Natural killer cell treated with Interleukin-12 subunit alpha and Interleukin-12 subunit beta and Interleukin-15 and Interleukin-18, amount 100 ng/mL, for 72 hours (primary cell): ENCODE results near the gene CLPSL2. TPM values are rescaled to one million over a fixed set of nuclear protein-coding genes. Genes with fewer than 3 reads are reported as not detected.

Experiments used
- ATAC-seq, 2 donors: fragments of 150-1000 bp; cut with Tn5 transposase in 1 of 2; sonication (Bioruptor Pico), chemical (Tn5 transposase) in 1 of 2; 2 replicates each; pipeline ENCODE4 v1.10.0; 2021
- DNase-seq: peaks from one replicate; pipeline ENCODE4 v3.0.0; 2022; ENCODE audit warnings: low spot score
- H3K27ac Mint-ChIP-seq, 2 donors: 1 replicate in 1 of 2; 2 replicates in 1 of 2; pipeline ENCODE4 v1.8.0; 2022; ENCODE audit warnings: mixed read lengths in 2 of 2, mild to moderate bottlenecking in 1 of 2, moderate library complexity in 1 of 2
- H3K27me3 Mint-ChIP-seq, 2 donors: 1 replicate in 1 of 2; 2 replicates in 1 of 2; pipeline ENCODE4 v1.8.0; 2022; ENCODE audit warnings: mixed read lengths in 2 of 2
- H3K36me3 Mint-ChIP-seq: one replicate; pipeline ENCODE4 v1.8.0; 2022; ENCODE audit warnings: mixed read lengths
- H3K4me1 Mint-ChIP-seq, 2 donors: 1 replicate in 1 of 2; 2 replicates in 1 of 2; pipeline ENCODE4 v1.8.0; 2022; ENCODE audit warnings: low read depth in 2 of 2, mixed read lengths in 2 of 2, mild to moderate bottlenecking in 1 of 2
- H3K4me3 Mint-ChIP-seq: one replicate; pipeline ENCODE4 v1.8.0; 2022; ENCODE audit warnings: mixed read lengths
- H3K9me3 Mint-ChIP-seq: 2 replicates; pipeline ENCODE4 v1.8.0; 2022; ENCODE audit warnings: mixed read lengths
- total RNA-seq, 2 donors: library from RNA; stranded (reverse); gene quantifications; one replicate each; pipeline ENCODE4 v1.2.3, GENCODE V29; 2022

Gene CLPSL2
- total RNA-seq, 2 donors from 2014 or later = not detected

- peak; percentile 37 to 62 for ATAC-seq
- H3K27ac Mint-ChIP-seq = no peak overlapping the region
- no peaks in the 10 kb centered on the region for H3K36me3 Mint-ChIP-seq
- no peaks in the 10 kb centered on the region for H3K9me3 Mint-ChIP-seq
- H3K27me3 Mint-ChIP-seq = no peaks in the 10 kb centered on the region
- H3K4me1 Mint-ChIP-seq = peaks cover 16 to 21% of the 10 kb centered on the region in 2 donors
- DNase-seq = peak; percentile 84
- no peak overlapping the region for H3K4me3 Mint-ChIP-seq
Measured at GRCh38 chr6:35736253-35736894, 40.0 kb upstream of the CLPSL2 start.

DNA sequence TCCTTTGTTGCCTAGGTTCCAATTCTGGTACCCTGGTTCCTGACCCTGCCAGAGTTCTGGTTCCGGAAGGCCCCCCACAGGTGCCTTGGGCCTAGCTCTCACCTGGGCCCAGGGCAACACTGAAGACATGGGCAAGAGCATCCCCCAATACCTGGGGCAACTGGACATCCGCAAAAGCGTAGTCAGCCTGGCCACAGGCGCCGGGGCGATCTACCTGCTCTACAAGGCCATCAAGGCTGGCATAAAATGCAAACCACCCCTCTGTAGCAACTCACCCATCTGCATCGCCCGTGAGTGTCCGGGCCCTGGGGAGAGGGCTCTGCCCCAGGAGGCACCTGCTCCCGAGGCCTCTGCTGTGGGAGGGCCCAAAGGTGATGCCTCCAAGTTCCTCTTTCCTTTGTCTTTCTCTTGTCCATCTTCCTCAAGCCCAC, 39.4 kb upstream of the CLPSL2 start, which contains the start of gene ARMC12:
Gene ARMC12 (plus strand): TSS at position 51 of the 431 bp plus-strand sequence. CDS start 77 bp downstream, at position 128.
- H3K27ac Mint-ChIP-seq = peak within 1 kb of the TSS in 1 of 2 donors; percentile 53
- ATAC-seq (no peak), DNase-seq (no peak)
- no peaks in the 10 kb centered on the region for H3K27me3 Mint-ChIP-seq
- no peaks in the 10 kb centered on the region for H3K9me3 Mint-ChIP-seq
- no peaks in the 10 kb centered on the region for H3K36me3 Mint-ChIP-seq
- peaks cover 15 to 21% of the 10 kb centered on the region in 2 donors for H3K4me1 Mint-ChIP-seq
- no peak within 1 kb of the TSS for H3K4me3 Mint-ChIP-seq

DNA sequence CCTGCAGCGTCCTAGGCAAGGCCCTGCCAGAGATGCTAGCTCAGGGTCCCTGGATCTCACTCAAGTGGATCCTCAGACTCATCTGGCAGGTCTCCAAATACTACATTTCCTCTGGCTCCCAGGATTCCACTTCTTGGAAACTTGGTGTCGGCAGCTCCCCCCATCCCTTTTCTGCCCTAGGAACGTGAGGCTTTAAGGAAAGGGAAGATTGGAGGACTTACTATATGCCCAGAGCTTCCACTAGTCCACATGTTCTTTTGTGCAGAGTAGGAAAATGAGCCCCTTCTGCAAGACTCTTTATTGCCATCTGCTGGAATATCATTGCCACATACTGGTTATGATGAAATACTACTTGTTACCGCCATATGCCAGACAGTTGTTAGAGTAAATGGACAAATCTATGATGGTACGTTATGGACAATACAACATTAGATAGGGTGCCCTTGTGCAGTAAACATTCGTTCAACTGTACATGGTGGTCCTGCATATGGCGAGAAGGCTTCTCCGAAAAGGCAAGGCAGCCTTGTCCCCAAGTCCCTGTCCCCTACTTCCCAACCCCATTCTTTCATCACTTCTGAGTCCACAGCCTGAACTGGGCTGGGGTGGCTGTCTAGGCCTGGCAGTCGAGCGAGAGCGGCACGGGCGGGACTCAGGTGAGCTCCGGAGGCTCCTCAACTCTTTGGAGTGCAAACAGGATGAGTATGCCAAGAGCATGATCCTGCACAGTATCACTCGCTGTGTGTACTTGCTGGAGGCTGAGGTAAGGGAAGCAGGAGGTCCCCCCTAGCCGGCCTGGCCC, 38.8 kb upstream of the CLPSL2 start:
- H3K9me3 Mint-ChIP-seq = no peaks in the 10 kb centered on the region
- H3K27ac Mint-ChIP-seq = peak overlapping the region in 1 of 2 donors; percentile 53
- H3K4me3 Mint-ChIP-seq = no peak overlapping the region
- ATAC-seq = peak; percentile 60 to 76
- H3K27me3 Mint-ChIP-seq = no peaks in the 10 kb centered on the region
- H3K4me1 Mint-ChIP-seq = peaks cover 11 to 16% of the 10 kb centered on the region in 2 donors
- DNase-seq = no peak
- no peaks in the 10 kb centered on the region for H3K36me3 Mint-ChIP-seq

GRCh38 chr6:35739645-35740524, 36.5 kb upstream of the CLPSL2 start:
- Mint-ChIP-seq H3K27me3 (no peaks in the 10 kb centered on the region), H3K9me3 (no peaks in the 10 kb centered on the region), H3K4me3 (no peak overlapping the region), H3K27ac (no peak overlapping the region), H3K36me3 (no peaks in the 10 kb centered on the region), H3K4me1 (peaks cover 9 to 11% of the 10 kb centered on the region in 2 donors)
- DNase-seq = no peak
- no peak for ATAC-seq

GRCh38 chr6:35742842-35743241, 33.6 kb upstream of the CLPSL2 start:
- H3K36me3 Mint-ChIP-seq = no peaks in the 10 kb centered on the region
- H3K4me1 Mint-ChIP-seq = no peaks in the 10 kb centered on the region
- no peak overlapping the region for H3K27ac Mint-ChIP-seq
- H3K27me3 Mint-ChIP-seq = peaks cover 0 to 5% of the 10 kb centered on the region in 2 donors
- DNase-seq (no peak), ATAC-seq (no peak)
- H3K9me3 Mint-ChIP-seq = no peaks in the 10 kb centered on the region
- H3K4me3 Mint-ChIP-seq = no peak overlapping the region

GRCh38 chr6:35745509-35745908, 30.9 kb upstream of the CLPSL2 start:
- H3K36me3 Mint-ChIP-seq = no peaks in the 10 kb centered on the region
- DNase-seq (no peak), ATAC-seq (no peak)
- no peaks in the 10 kb centered on the region for H3K4me1 Mint-ChIP-seq
- H3K9me3 Mint-ChIP-seq = no peaks in the 10 kb centered on the region
- peaks cover 0 to 5% of the 10 kb centered on the region in 2 donors for H3K27me3 Mint-ChIP-seq
- no peak overlapping the region for H3K4me3 Mint-ChIP-seq
- H3K27ac Mint-ChIP-seq = no peak overlapping the region

DNA sequence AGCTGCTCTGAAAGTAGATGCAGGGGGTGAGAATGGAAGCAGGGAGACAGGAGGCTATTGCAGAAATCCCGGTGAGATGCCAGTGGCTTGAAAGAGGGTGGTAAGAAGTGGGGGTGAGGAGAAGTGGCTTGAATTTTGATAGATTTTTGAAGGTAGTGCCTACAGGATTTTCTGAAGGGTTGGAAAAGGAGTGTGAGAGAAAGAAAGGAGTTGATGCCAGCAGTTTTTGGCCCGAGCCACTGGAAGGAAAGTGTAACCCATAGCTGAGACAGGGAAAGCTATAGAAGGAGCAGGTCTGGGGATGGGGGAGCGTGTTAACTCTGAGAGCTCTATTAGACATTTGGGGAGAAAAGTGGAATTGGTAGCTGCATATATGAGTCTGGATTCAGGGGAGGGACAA, 29.9 kb upstream of the CLPSL2 start:
- ATAC-seq = no peak

GRCh38 chr6:35747877-35748276, 28.5 kb upstream of the CLPSL2 start:
- Mint-ChIP-seq H3K36me3 (no peaks in the 10 kb centered on the region), H3K4me1 (no peaks in the 10 kb centered on the region), H3K27ac (no peak overlapping the region), H3K4me3 (no peak overlapping the region), H3K27me3 (peaks cover 0 to 9% of the 10 kb centered on the region in 2 donors), H3K9me3 (no peaks in the 10 kb centered on the region)
- no peak for ATAC-seq
- DNase-seq = no peak

More for the DNA sequence above, 29.9 kb upstream of the CLPSL2 start:
- Mint-ChIP-seq H3K36me3 (no peaks in the 10 kb centered on the region), H3K4me3 (no peak overlapping the region), H3K4me1 (no peaks in the 10 kb centered on the region), H3K27ac (no peak overlapping the region), H3K9me3 (no peaks in the 10 kb centered on the region), H3K27me3 (peaks cover 0 to 5% of the 10 kb centered on the region in 2 donors)
- no peak for DNase-seq

DNA sequence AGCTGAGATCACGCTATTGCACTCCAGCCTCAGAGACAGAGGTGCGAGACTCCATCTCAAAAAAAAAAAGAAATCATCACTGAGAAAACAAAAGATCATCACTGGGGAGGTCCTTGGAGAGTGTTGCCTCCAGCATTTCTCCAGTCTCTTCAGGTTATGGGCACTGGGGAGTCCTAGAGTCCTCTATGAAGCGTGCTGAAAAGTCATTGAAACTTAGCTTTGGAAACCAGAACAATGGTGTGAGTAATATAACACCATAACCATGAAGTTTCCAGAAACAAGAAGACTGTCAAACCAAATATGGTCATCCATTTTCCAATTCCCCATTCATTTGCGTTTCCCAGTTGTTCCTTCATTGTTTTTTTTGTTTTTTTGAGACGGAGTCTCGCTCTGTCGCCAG, 25.8 kb upstream of the CLPSL2 start:
- no peak for DNase-seq
- Mint-ChIP-seq H3K4me1 (no peaks in the 10 kb centered on the region), H3K27ac (no peak overlapping the region), H3K36me3 (no peaks in the 10 kb centered on the region), H3K27me3 (peaks cover 0 to 9% of the 10 kb centered on the region in 2 donors), H3K4me3 (no peak overlapping the region), H3K9me3 (no peaks in the 10 kb centered on the region)
- no peak for ATAC-seq

- Mint-ChIP-seq H3K4me1 (no peaks in the 10 kb centered on the region), H3K27ac (no peak overlapping the region), H3K27me3 (peaks cover 0 to 6% of the 10 kb centered on the region in 2 donors), H3K9me3 (no peaks in the 10 kb centered on the region), H3K4me3 (no peak overlapping the region), H3K36me3 (no peaks in the 10 kb centered on the region)
- peak in 1 of 2 donors; percentile 69 for ATAC-seq
- DNase-seq = no peak
Measured at GRCh38 chr6:35751594-35751993, 24.8 kb upstream of the CLPSL2 start.

GRCh38 chr6:35752330-35752729, 24.1 kb upstream of the CLPSL2 start:
- Mint-ChIP-seq H3K4me3 (no peak overlapping the region), H3K9me3 (no peaks in the 10 kb centered on the region), H3K4me1 (no peaks in the 10 kb centered on the region), H3K36me3 (no peaks in the 10 kb centered on the region), H3K27me3 (peaks cover 0 to 4% of the 10 kb centered on the region in 2 donors), H3K27ac (no peak overlapping the region)
- no peak for ATAC-seq
- no peak for DNase-seq

DNA sequence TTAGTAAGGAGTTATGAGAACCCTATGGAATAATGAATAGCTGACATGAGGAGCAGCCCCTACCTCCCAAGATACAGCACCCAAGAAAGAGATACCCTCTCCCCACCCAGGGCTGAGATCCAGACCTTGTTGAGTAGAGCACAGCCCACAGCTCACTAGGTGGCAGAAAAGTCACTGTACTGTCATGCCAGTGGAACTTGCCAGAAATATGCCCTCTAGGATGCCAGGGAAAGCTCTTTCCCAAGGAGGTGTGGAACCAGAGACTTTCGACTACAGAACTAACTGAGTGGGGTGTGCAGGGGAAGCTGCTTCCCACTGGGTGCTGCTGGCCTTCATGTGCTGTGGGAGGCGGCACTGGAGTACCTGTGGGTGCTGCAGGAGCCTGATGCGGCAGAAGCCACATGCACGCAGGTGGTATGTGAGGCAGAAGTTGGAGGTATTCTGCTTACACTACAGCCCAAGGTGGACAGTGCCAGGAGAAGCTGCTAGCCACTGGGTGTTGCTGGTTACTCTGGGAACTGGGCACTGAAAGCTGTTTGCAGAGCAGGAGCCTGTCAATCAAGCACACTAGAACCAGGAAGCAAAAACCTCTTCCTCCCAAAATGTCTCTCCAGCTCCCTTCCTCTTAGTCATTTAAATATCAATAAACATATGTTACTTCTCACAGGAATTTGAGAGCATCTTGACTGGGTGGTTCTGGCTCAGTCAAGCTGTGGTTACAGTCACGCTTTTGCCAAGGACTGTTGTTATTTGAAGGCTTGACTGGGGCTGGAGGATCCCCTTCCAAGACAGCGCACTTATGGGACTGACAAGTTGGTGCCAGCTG, 21.7 kb upstream of the CLPSL2 start:
- Mint-ChIP-seq H3K27me3 (peaks cover 14 to 15% of the 10 kb centered on the region in 2 donors), H3K36me3 (no peaks in the 10 kb centered on the region), H3K9me3 (no peaks in the 10 kb centered on the region), H3K27ac (no peak overlapping the region), H3K4me1 (peaks cover 0 to 7% of the 10 kb centered on the region in 2 donors), H3K4me3 (no peak overlapping the region)
- ATAC-seq (no peak), DNase-seq (no peak)
